OCI-M1 (cell line): ENCODE data around the gene PPP4R3B.
A peak's percentile ranks its signal among the peaks of the same experiment; 100 is the strongest.

ENCODE experiments used
- DNase-seq: peaks from one replicate; lab custom pipeline; 2025; lab: John Stamatoyannopoulos, UW

The PPP4R3B gene

DNA sequence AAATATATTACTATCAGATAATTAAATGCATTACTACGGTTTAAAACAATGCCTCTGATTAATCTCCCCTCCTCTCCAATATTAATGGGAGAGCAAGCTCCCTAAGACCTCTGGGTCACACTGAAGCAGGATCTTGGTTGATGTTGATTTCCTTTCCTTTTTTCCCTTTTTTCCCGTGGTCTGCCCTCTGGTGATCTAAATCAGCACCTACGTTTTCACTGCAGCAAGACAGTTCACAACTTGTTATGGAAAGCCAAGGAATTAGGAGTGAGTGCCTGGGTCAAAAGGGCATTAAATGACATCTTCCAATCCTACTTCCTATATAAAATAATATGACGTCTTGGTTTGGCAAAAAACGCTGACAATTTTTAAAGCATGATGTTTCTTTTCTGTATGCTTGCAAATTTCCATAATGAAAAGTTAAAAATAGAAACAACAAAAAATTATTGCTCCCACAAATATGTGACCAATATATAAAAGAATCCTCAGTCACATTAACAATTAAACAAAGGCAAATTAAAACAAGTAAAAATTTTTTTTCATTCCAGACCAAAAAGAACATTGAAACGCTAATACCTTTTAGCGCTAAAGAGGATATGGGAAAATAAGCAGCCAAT is 105.8 kb downstream of the PPP4R3B start:
- peak; percentile 64 for DNase-seq

GRCh38 chr2:55502590-55503141 is 114.8 kb downstream of the PPP4R3B start:
- no peak for DNase-seq

DNA sequence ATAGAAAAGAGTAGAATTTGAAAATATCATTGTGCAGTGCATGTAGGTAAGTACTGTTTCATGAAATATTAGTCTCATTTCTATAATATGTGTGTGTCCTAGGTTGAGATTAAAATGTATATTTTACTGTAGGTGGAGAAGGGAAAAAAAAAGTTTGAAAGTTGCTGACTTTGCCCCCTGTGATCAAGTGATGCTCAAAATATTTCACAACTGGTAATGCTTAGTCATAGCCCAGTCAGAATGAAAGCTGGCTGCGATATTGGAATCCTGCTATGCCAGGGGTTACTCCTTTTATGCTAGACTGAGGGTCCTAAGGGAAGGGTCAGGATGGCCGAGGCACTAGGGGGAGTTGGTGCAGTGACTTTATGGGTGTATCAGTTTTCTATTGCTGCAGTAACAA is 117.4 kb downstream of the PPP4R3B start:
- DNase-seq: peak; percentile 40

DNA sequence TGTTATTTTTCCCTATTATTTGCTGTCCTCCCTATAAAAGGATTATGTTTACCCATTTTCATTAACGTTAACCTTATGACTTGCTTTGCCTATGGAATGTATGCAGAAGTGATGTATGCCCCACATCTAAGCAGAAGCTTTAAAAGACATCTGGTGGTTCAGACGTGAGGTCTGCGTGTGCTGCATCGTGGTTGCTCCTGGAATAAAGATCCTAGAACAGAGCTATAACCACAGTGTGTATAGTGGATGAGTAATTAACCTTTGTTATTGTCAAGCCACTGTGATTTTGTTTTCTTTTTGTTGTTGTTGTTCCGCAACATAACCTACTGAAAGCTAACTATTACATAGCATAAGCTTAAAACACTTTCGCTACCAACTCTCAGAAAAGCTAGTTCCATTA is 118.8 kb downstream of the PPP4R3B start:
- DNase-seq: no peak
